ENCODE data around the gene RNF11.
A peak's percentile ranks its signal among the peaks of the same experiment; 100 is the strongest.

The RNF11 gene

GRCh38 chr1:51235673-51236530, at the start of gene RNF11:
TSS of gene RNF11 (plus strand) at chr1:51236273. CDS start at chr1:51236757, 484 bp downstream.
- TF ChIP-seq POLR2A (IDR thresholded peaks at IDR 0.05; ENCODE audit: low read depth, low read length) = peak; percentile 96
- FAIRE-seq = no peak
- DNase-seq (ENCODE audit: insufficient read length, low spot score) = peak; percentile 86

- no peak for DNase-seq (ENCODE audit: insufficient read length, low spot score)
- no peak for TF ChIP-seq POLR2A (IDR thresholded peaks at IDR 0.05; ENCODE audit: low read depth, low read length)
- FAIRE-seq = no peak
Observed at GRCh38 chr1:51188230-51188629, 47.8 kb upstream of the RNF11 start.

- DNase-seq (ENCODE audit: insufficient read length, low spot score) (peak; percentile 41), FAIRE-seq (peak; percentile 94)
- no peak for TF ChIP-seq POLR2A (IDR thresholded peaks at IDR 0.05; ENCODE audit: low read depth, low read length)
Observed at GRCh38 chr1:51189421-51190073, 46.5 kb upstream of the RNF11 start.

GRCh38 chr1:51190961-51191360, 45.1 kb upstream of the RNF11 start:
- DNase-seq (ENCODE audit: insufficient read length, low spot score) (no peak), FAIRE-seq (no peak)
- no peak for TF ChIP-seq POLR2A (IDR thresholded peaks at IDR 0.05; ENCODE audit: low read depth, low read length)

GRCh38 chr1:51192213-51192843, 43.7 kb upstream of the RNF11 start:
- no peak for TF ChIP-seq POLR2A (IDR thresholded peaks at IDR 0.05; ENCODE audit: low read depth, low read length)
- DNase-seq (ENCODE audit: insufficient read length, low spot score) (peak; percentile 26), FAIRE-seq (peak; percentile 62)

- no peak for FAIRE-seq
- TF ChIP-seq POLR2A (IDR thresholded peaks at IDR 0.05; ENCODE audit: low read depth, low read length) = no peak
- DNase-seq (ENCODE audit: insufficient read length, low spot score) = no peak
Observed at GRCh38 chr1:51193564-51193963, 42.5 kb upstream of the RNF11 start.

DNA sequence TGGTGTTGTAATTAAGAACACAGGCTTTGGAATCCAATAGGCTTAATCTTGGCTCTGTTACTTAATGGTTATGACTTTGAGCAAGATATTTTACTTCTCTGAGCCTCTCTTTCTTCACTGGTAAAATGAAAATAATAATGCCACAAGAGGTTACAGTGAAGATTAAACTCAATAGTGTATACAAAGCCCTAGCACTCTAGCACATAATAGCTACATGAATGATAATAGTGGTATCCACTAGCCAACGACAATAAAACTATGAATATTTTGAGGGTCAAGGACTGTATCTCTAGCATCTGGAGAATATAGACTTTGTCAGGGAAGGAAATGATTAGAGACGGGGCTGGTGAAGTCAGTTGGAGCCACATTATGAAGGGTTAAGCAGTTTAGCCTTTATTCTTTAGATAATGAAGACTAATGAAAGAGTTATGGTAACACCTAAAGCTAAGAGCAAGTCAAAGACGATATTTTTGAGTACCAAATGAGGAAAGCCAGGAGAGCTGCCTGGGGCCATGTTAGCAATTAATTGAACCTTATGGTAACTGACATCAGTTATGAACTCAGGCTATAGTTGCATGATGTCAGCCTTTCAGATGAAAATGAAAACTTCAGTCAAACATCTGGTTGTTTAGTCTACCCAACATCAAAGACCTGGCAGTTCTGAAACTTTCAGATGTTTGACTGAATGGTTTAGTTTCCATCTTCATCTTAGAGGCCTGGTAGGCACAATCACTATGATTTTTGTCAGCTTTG, 32.8 kb upstream of the RNF11 start:
- no peak for FAIRE-seq
- no peak for DNase-seq (ENCODE audit: insufficient read length, low spot score)

GRCh38 chr1:51203874-51204245, 32.2 kb upstream of the RNF11 start:
- DNase-seq (ENCODE audit: insufficient read length, low spot score) (no peak), FAIRE-seq (no peak)
- no peak for TF ChIP-seq POLR2A (IDR thresholded peaks at IDR 0.05; ENCODE audit: low read depth, low read length)

More for the DNA sequence above, 32.8 kb upstream of the RNF11 start:
- no peak for TF ChIP-seq POLR2A (IDR thresholded peaks at IDR 0.05; ENCODE audit: low read depth, low read length)

DNA sequence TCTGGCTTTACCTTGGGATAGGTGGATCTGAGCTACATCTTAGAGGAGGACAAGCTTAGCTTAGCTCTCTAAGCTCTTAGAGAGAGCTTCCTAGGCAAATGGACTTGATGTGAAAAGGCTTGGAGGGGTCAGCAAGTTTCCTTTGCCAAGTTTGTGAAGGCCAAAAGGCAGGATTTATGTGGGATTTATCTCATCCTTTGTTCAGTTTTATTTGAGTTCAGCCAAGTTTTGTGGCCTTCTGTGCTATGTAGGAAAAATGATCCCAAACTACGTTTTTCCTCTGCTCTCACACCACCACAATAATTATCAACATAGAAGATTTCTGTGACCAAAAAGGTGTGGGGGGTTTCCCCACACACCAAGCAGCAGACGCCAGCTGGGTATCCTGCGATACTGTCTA, 26.0 kb upstream of the RNF11 start:
- DNase-seq (ENCODE audit: insufficient read length, low spot score) = no peak
- TF ChIP-seq POLR2A (IDR thresholded peaks at IDR 0.05; ENCODE audit: low read depth, low read length) = no peak
- no peak for FAIRE-seq

DNA sequence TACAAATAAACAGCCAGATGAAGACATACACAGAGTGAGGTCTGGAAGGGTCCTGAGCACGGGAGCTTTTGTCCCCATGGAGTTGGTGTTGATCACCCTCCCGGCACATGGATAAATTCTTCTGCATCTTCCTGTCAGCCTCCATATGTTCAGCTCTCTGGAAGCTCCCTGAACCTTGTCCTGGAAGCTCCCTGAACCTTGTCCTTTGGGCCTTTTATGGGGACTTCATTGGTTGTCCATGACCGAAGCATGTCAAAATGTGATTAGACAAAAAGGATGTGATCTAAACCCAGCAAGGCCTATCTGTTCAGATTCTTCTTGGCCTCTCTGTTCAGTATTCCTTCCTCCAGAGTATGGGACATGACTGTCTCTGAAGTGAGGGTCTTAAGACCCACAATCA, 25.4 kb upstream of the RNF11 start:
- FAIRE-seq (no peak), DNase-seq (ENCODE audit: insufficient read length, low spot score) (no peak)
- TF ChIP-seq POLR2A (IDR thresholded peaks at IDR 0.05; ENCODE audit: low read depth, low read length) = no peak

- FAIRE-seq = peak; percentile 36
- TF ChIP-seq POLR2A (IDR thresholded peaks at IDR 0.05; ENCODE audit: low read depth, low read length) = no peak
- no peak for DNase-seq (ENCODE audit: insufficient read length, low spot score)
Observed at GRCh38 chr1:51214615-51215131, 21.4 kb upstream of the RNF11 start.

GRCh38 chr1:51215169-51215568, 20.9 kb upstream of the RNF11 start:
- TF ChIP-seq POLR2A (IDR thresholded peaks at IDR 0.05; ENCODE audit: low read depth, low read length) = no peak
- FAIRE-seq (no peak), DNase-seq (ENCODE audit: insufficient read length, low spot score) (no peak)

DNA sequence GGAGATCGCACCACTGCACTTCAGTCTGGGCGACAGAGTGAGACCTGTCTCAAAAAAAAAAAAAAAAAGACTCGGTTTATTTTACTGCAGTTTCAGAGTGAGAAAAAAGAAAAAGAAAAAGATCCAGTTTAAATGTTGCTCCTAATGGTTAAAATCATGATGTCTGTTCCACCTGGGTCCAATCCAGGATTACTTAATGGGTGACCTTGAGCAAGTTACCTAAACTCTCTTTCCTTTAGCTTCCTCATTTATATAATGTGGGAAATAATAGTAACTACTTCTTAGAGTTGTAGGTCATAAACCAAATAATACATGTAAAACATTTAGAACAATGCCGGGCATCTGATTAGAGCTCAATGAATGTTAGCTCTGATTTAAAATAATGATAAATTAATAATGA, 19.4 kb upstream of the RNF11 start:
- no peak for DNase-seq (ENCODE audit: insufficient read length, low spot score)
- no peak for TF ChIP-seq POLR2A (IDR thresholded peaks at IDR 0.05; ENCODE audit: low read depth, low read length)
- FAIRE-seq = no peak

DNA sequence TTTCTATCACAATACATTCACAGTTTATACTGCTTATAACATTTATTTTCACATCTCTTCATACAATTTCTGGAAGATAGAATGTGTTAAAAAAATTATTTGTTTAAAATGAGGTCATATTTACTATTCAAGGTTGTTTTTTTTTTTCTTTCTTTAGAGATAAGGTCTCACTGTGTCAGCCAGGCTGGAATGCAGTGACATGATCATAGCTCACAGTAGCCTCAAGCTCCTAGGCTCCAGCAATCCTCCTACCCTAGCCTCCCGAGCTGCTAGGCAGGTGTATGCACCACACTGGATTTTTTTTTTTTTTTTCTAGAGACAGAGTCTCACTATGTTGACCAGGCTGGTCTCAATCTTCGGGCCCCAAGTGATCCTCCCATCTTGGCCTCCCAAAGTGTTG, 19.0 kb upstream of the RNF11 start:
- TF ChIP-seq POLR2A (IDR thresholded peaks at IDR 0.05; ENCODE audit: low read depth, low read length) = no peak
- DNase-seq (ENCODE audit: insufficient read length, low spot score) = no peak
- FAIRE-seq = no peak

Measured in H54 (cell line).